ENCODE measurements around the gene LAMA2. TPM values are rescaled to one million over a fixed set of nuclear protein-coding genes. Genes with fewer than 3 reads are reported as not detected.

Gene LAMA2
- total and polyA plus RNA-seq, 2 donors (not counting 1 experiment from before 2014, with no cell fraction given), result 19.5 to 67.5 TPM

DNA sequence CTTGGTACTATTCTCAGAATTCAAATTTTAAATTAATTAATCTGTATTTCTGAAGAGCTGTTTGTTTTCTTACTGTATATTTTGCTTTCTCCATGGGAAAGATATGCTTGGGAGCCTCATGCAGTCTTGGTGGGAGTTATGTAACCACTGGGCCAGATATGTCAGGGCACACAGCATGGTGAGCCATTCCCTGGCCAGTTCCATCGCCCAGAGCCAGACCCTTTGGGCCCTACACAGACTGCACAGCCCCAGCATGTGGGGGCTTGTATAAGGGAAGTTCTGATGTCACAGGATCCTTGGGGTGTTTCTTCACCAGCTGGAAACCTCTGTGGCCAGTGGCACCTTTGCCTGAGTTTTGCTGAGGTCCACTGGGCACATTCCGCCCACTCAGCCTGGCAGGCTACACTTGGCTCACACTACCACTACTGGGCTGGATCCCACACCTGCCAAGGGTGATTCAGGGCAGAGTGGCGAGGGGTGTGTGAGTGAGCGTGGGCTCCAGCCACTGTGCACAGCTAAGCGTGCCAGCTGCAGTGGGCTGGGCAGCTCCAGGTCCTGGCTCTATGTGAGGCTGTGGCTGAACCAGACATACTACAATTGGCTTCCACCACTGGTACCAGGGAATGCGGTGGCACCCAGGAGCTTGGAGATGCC is 533.5 kb downstream of the LAMA2 start:
- H2AFZ ChIP-seq (ENCODE audit: low read length), result no peak overlapping the region
- H3K27me3 ChIP-seq (ENCODE audit: control insufficient read depth, insufficient read depth, low read length), result no peaks in the 10 kb centered on the region
- no peaks in the 10 kb centered on the region for H3K4me1 ChIP-seq (ENCODE audit: control insufficient read depth, extremely low read depth, insufficient read depth, low read length)
- H3K36me3 ChIP-seq (ENCODE audit: control insufficient read depth, insufficient read depth, low read length), result no peaks in the 10 kb centered on the region
- no peak overlapping the region for H3K4me2 ChIP-seq (ENCODE audit: extremely low read depth, insufficient read depth, low read length)
- H3K79me2 ChIP-seq (ENCODE audit: control insufficient read depth, insufficient read depth, low read length), result no peaks in the 10 kb centered on the region
- H3K9me3 ChIP-seq (ENCODE audit: control insufficient read depth, insufficient read depth, low read depth, low read length), result no peaks in the 10 kb centered on the region
- no peak overlapping the region for H3K27ac ChIP-seq (ENCODE audit: insufficient read depth, low read length)
- TF ChIP-seq, protein P1, sequence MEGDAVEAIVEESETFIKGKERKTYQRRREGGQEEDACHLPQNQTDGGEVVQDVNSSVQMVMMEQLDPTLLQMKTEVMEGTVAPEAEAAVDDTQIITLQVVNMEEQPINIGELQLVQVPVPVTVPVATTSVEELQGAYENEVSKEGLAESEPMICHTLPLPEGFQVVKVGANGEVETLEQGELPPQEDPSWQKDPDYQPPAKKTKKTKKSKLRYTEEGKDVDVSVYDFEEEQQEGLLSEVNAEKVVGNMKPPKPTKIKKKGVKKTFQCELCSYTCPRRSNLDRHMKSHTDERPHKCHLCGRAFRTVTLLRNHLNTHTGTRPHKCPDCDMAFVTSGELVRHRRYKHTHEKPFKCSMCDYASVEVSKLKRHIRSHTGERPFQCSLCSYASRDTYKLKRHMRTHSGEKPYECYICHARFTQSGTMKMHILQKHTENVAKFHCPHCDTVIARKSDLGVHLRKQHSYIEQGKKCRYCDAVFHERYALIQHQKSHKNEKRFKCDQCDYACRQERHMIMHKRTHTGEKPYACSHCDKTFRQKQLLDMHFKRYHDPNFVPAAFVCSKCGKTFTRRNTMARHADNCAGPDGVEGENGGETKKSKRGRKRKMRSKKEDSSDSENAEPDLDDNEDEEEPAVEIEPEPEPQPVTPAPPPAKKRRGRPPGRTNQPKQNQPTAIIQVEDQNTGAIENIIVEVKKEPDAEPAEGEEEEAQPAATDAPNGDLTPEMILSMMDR (conservative IDR thresholded peaks at IDR 0.05 in 1 of 2, IDR thresholded peaks at IDR 0.05 in 1 of 2; ENCODE audit: low read depth in 1 of 2, low read length in 2 of 2), result no peak
- no peak for TF ChIP-seq EZH2 (IDR thresholded peaks at IDR 0.05; ENCODE audit: low read length, missing control alignments)
- no peak overlapping the region for H3K9ac ChIP-seq (ENCODE audit: insufficient read depth, low read length)
- no peaks in the 10 kb centered on the region for H4K20me1 ChIP-seq (ENCODE audit: control insufficient read depth, extremely low read depth, insufficient read depth, low read length)
- no peak overlapping the region for H3K4me3 ChIP-seq (replicated peaks in 1 of 4; ENCODE audit: control extremely low read depth in 1 of 4, insufficient read depth in 1 of 4, low read depth in 3 of 4, low read length in 4 of 4)
- DNase-seq (ENCODE audit: low read depth in 2 of 2), result no peak

DNA sequence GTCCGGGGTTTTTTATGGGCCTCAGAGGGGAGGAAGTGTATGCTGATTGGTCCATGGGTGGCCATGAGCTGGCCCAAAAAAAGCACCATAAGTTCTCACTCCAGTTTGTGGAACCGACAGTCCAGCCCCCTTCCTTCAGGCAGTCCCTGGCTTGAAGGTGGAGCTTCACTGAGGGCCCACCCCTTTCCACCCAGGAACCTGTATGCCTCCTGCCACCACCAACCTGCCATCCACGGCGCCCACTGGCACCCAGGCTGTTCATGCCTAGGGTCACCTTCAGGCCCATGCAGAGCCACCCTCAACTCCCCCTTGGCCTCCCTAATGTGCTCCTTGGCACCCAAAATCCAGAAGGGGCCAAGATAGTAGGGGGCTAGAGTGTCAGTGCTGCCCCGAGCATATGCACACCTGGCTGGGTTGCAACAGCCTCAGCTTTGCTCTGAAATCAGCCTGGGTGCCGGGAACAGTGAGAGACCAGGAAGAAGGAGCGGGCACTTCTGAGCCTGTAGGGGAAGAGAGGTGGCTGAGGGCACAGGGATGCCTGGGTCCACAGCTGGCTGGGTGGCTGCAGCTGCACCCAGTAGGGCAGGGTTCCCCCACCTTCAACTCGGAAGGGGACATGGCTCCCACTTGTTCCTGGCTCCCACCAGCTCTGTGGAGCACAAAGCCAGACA is 534.6 kb downstream of the LAMA2 start:
- no peak overlapping the region for H3K27ac ChIP-seq (ENCODE audit: insufficient read depth, low read length)
- H3K79me2 ChIP-seq (ENCODE audit: control insufficient read depth, insufficient read depth, low read length), result no peaks in the 10 kb centered on the region
- no peaks in the 10 kb centered on the region for H3K27me3 ChIP-seq (ENCODE audit: control insufficient read depth, insufficient read depth, low read length)
- no peaks in the 10 kb centered on the region for H3K36me3 ChIP-seq (ENCODE audit: control insufficient read depth, insufficient read depth, low read length)
- H3K9me3 ChIP-seq (ENCODE audit: control insufficient read depth, insufficient read depth, low read depth, low read length), result no peaks in the 10 kb centered on the region
- H3K4me1 ChIP-seq (ENCODE audit: control insufficient read depth, extremely low read depth, insufficient read depth, low read length), result no peaks in the 10 kb centered on the region
- H2AFZ ChIP-seq (ENCODE audit: low read length), result no peak overlapping the region
- TF ChIP-seq EZH2 (IDR thresholded peaks at IDR 0.05; ENCODE audit: low read length, missing control alignments), result no peak
- TF ChIP-seq, protein P1 (conservative IDR thresholded peaks at IDR 0.05 in 1 of 2, IDR thresholded peaks at IDR 0.05 in 1 of 2; ENCODE audit: low read depth in 1 of 2, low read length in 2 of 2), result no peak
- DNase-seq (ENCODE audit: low read depth in 2 of 2), result no peak
- H3K9ac ChIP-seq (ENCODE audit: insufficient read depth, low read length), result no peak overlapping the region
- no peaks in the 10 kb centered on the region for H4K20me1 ChIP-seq (ENCODE audit: control insufficient read depth, extremely low read depth, insufficient read depth, low read length)
- H3K4me3 ChIP-seq (replicated peaks in 1 of 4; ENCODE audit: control extremely low read depth in 1 of 4, insufficient read depth in 1 of 4, low read depth in 3 of 4, low read length in 4 of 4), result no peak overlapping the region
- H3K4me2 ChIP-seq (ENCODE audit: extremely low read depth, insufficient read depth, low read length), result no peak overlapping the region

DNA sequence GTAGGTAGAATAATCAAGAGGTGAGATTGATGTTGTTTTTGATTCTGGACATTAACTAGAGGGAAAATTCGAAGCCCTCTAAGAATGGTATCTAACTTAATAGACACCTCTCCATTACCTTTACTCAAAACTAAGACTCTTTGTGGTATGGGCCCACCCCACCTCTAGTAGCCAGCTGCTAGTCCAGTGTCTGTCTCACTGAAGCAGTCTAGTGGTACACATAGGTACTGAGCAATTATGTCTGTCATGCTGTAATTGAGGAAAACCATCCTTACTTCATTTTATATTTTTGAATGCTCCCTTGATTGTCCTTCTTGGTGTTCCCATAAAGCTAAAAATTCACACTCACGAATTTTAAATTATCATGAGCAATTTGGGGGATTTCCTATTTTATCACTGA is 536.4 kb downstream of the LAMA2 start:
- no peak overlapping the region for H2AFZ ChIP-seq (ENCODE audit: low read length)
- no peak overlapping the region for H3K9ac ChIP-seq (ENCODE audit: insufficient read depth, low read length)
- H3K79me2 ChIP-seq (ENCODE audit: control insufficient read depth, insufficient read depth, low read length), result no peaks in the 10 kb centered on the region
- no peaks in the 10 kb centered on the region for H3K4me1 ChIP-seq (ENCODE audit: control insufficient read depth, extremely low read depth, insufficient read depth, low read length)
- no peaks in the 10 kb centered on the region for H3K36me3 ChIP-seq (ENCODE audit: control insufficient read depth, insufficient read depth, low read length)
- H3K9me3 ChIP-seq (ENCODE audit: control insufficient read depth, insufficient read depth, low read depth, low read length), result no peaks in the 10 kb centered on the region
- H3K27me3 ChIP-seq (ENCODE audit: control insufficient read depth, insufficient read depth, low read length), result no peaks in the 10 kb centered on the region
- no peak overlapping the region for H3K4me2 ChIP-seq (ENCODE audit: extremely low read depth, insufficient read depth, low read length)
- TF ChIP-seq, protein P1 (conservative IDR thresholded peaks at IDR 0.05 in 1 of 2, IDR thresholded peaks at IDR 0.05 in 1 of 2; ENCODE audit: low read depth in 1 of 2, low read length in 2 of 2), result no peak
- no peak for TF ChIP-seq EZH2 (IDR thresholded peaks at IDR 0.05; ENCODE audit: low read length, missing control alignments)
- H3K27ac ChIP-seq (ENCODE audit: insufficient read depth, low read length), result no peak overlapping the region
- no peak for DNase-seq (ENCODE audit: low read depth in 2 of 2)
- H4K20me1 ChIP-seq (ENCODE audit: control insufficient read depth, extremely low read depth, insufficient read depth, low read length), result no peaks in the 10 kb centered on the region
- no peak overlapping the region for H3K4me3 ChIP-seq (replicated peaks in 1 of 4; ENCODE audit: control extremely low read depth in 1 of 4, insufficient read depth in 1 of 4, low read depth in 3 of 4, low read length in 4 of 4)

Data from fibroblast of lung (primary cell).